Astrocyte (in vitro differentiated cells and primary cell): Measurements from ENCODE around the gene JMJD7.

ENCODE experiments used
- EZH2 ChIP-seq: IDR thresholded peaks from 2 replicates; pipeline ENCODE4 v1.6.1; 2012; ENCODE audit warnings: mild to moderate bottlenecking, low read length, inconsistent platforms; ENCODE audit not compliant: insufficient read depth
- TF ChIP-seq, protein P1 (sequence below): IDR thresholded peaks from 2 replicates; pipeline ENCODE4 v1.5.1; 2011; ENCODE audit warnings: low read depth, mild to moderate bottlenecking, inconsistent platforms, low read length, moderate library complexity; ENCODE audit not compliant: insufficient read depth

DNA sequence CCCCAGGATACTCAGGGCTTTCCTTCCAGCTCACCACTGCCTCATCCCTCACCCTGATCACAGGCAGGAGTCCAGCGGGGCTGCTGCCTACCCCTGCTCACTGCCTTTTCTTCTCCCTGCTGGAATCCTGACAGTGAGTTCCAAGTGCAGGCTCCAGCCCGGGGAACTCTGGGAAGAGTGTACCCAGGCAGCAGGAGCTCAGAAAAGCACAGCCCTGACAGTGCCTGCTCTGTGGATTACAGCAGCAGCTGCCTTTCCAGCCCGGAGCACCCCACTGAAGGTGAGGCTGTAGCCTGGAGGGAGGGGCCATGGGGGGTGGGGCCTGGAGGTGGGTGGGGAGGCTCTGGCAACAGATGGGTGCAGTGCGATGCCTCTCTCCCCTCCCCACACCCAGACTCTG is 6.1 kb upstream of the JMJD7 start:
- TF ChIP-seq, protein P1, sequence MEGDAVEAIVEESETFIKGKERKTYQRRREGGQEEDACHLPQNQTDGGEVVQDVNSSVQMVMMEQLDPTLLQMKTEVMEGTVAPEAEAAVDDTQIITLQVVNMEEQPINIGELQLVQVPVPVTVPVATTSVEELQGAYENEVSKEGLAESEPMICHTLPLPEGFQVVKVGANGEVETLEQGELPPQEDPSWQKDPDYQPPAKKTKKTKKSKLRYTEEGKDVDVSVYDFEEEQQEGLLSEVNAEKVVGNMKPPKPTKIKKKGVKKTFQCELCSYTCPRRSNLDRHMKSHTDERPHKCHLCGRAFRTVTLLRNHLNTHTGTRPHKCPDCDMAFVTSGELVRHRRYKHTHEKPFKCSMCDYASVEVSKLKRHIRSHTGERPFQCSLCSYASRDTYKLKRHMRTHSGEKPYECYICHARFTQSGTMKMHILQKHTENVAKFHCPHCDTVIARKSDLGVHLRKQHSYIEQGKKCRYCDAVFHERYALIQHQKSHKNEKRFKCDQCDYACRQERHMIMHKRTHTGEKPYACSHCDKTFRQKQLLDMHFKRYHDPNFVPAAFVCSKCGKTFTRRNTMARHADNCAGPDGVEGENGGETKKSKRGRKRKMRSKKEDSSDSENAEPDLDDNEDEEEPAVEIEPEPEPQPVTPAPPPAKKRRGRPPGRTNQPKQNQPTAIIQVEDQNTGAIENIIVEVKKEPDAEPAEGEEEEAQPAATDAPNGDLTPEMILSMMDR = no peak
- no peak for TF ChIP-seq EZH2
